Prostate gland (tissue), 2 donors: ENCODE results near the gene TNXB. TPM values are rescaled to one million over a fixed set of nuclear protein-coding genes. Genes with fewer than 3 reads are reported as not detected.

Experiments used
- DNase-seq: peaks from one replicate; pipeline ENCODE4 v3.0.0-alpha.2; 2019; ENCODE audit warnings: low spot score
- H3K27ac ChIP-seq, 2 donors: fragments of 200-600 bp; sonication (generic); 2 replicates each; pipeline ENCODE4 v1.5.1; 2017 to 2019
- H3K27me3 ChIP-seq: fragments of 200-600 bp; sonication (generic); replicated peaks from 2 replicates; pipeline ENCODE4 v1.5.1; 2019; ENCODE audit not compliant: insufficient read depth
- H3K36me3 ChIP-seq, 2 donors: fragments of 200-600 bp; sonication (generic); 1 replicate in 1 of 2; 2 replicates in 1 of 2; pipeline versions ENCODE4 v1.5.1 to v1.8.1; 2017 to 2019
- H3K4me1 ChIP-seq: fragments of 200-600 bp; sonication (generic); replicated peaks from 2 replicates; pipeline ENCODE4 v1.5.1; 2019
- H3K4me3 ChIP-seq, 2 donors: fragments of 200-600 bp; sonication (generic); 2 replicates each; pipeline ENCODE4 v1.5.1; 2017 to 2019
- H3K9me3 ChIP-seq: fragments of 200-600 bp; sonication (generic); 2 replicates; pipeline ENCODE4 v1.5.1; 2017
- CTCF ChIP-seq, 4 experiments: fragments of 200-600 bp in 2 of 4; fragments of 450-650 bp in 2 of 4; sonication (generic) in 2 of 4; IDR thresholded peaks; 1 replicate in 3 of 4; 2 replicates in 1 of 4; pipeline ENCODE4 v1.5.1; 2016 to 2019; ENCODE audit warnings: antibody characterized with exemption in 4 of 4, mild to moderate bottlenecking in 2 of 4, moderate library complexity in 2 of 4
- POLR2A ChIP-seq: fragments of 450-650 bp; IDR thresholded peaks from one replicate; pipeline ENCODE4 v1.6.1; 2016; ENCODE audit warnings: antibody characterized with exemption, mild to moderate bottlenecking
- POLR2AphosphoS5 ChIP-seq: sonication (generic); formaldehyde crosslinking; IDR thresholded peaks from one replicate; pipeline ENCODE4 v1.6.1; 2017; ENCODE audit warnings: antibody characterized with exemption
- WGBS: methylation state at CpG from one replicate; pipeline ENCODE4 v1.1.5; 2018; 5-methylcytosine and 5-hydroxymethylcytosine counted together
- intact Hi-C: fragments of 100-400 bp; cut with DNase I; formaldehyde crosslinking; loops from one replicate; pipeline ENCODE4 v1.14.2; 2022
- total RNA-seq, 2 donors: library from RNA; depleted of rRNA; stranded (reverse); fragments of >200 nt; gene quantifications; one replicate each; pipeline ENCODE4 v1.1.0, GENCODE V29; 2016

The TNXB gene
- total RNA-seq, 2 donors from 2014 or later = 18.5 to 29.1 TPM

DNA sequence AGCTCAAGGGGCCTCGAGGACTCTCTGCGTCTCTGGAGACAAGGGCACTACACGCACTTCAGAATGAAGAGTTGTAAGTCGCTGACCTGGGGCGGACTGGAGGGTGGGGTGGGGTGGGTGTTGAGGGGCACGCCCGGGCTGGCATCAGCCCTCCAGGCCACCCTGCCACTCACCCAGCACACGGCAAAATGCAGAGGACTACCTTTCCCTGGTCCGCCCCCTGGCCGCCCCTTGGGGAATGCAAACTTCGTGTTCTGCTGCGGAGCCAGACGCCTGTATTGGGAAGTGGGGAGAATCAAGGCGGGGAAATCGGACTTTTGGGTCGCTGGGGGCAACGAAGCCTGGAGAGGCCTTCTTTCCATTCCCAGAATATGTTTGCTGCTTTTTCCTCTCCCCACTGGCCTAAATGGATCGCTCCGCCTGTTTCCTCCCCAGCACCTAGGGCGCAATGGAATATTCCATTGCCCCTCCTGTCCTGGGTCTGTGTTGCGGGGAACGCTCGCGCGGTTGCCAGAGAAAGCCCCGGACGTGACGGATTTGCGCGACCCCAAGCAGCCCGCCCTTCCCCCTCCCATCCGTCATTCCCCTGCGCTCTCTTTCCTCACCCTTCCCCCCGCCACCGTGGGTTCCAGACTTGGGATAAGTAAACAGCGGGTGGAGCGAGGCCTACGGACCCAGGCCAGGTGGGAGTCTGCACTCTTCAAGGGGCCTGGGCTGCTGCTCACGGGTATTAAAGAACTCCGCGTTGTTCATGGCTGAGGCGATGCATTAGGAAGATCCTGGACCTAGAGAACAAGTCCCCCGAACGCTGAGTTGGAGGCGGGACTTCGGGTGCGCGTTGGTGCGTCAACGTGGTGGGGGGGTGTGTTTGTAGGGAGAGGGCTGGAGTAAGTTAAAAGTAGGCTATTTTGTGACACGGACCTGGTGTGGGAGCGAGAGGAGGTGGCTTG is 44.7 kb upstream of the TNXB start, which contains the start of gene PPT2:
Gene PPT2 (plus strand): TSS at position 578 of the 950 bp plus-strand sequence. CDS start 454 bp downstream, outside the sequence.
- Histone ChIP-seq H3K27me3 (no peaks in the 10 kb centered on the region), H3K36me3 (peaks cover 0 to 5% of the 10 kb centered on the region in 2 donors), H3K4me3 (peak within 1 kb of the TSS; percentile 53 to 61), H3K4me1 (peaks cover 14% of the 10 kb centered on the region), H3K27ac (peak within 1 kb of the TSS; percentile 88 to 89), H3K9me3 (no peaks in the 10 kb centered on the region)
- peak; percentile 80 for DNase-seq
- TF ChIP-seq POLR2AphosphoS5 (peak; percentile 88), CTCF (IDR thresholded peaks at IDR 0.05) (peak in 3 of 4 experiments; percentile 10 to 38 (median 28)), POLR2A (peak; percentile 39)
- intact Hi-C loops = loop anchor here (1.0 to 10.0 kb wide), 3 partner anchors 36 to 249 kb away; partner anchors contain the start of gene ZBTB12
- WGBS = under 1% methylated on average over 47 of the region's 52 CpGs

GRCh38 chr6:32152769-32153563 is 43.8 kb upstream of the TNXB start:
- H3K4me3 ChIP-seq = peak overlapping the region; percentile 53 to 61
- H3K9me3 ChIP-seq = no peaks in the 10 kb centered on the region
- WGBS = 12% methylated on average over 35 of the region's 35 CpGs
- no peak for DNase-seq
- H3K4me1 ChIP-seq = peaks cover 14% of the 10 kb centered on the region
- TF ChIP-seq POLR2AphosphoS5 = no peak
- no peak for TF ChIP-seq POLR2A
- intact Hi-C loops = loop anchor here (10.0 kb wide), 2 partner anchors 188 to 248 kb away; partner anchors contain the start of gene ZBTB12
- no peaks in the 10 kb centered on the region for H3K27me3 ChIP-seq
- H3K36me3 ChIP-seq = peaks cover 0 to 5% of the 10 kb centered on the region in 2 donors
- H3K27ac ChIP-seq = peak overlapping the region; percentile 88 to 89

- Histone ChIP-seq H3K9me3 (no peaks in the 10 kb centered on the region), H3K36me3 (no peaks in the 10 kb centered on the region), H3K4me3 (peak within 1 kb of the TSS; percentile 53 to 61), H3K4me1 (peaks cover 14% of the 10 kb centered on the region), H3K27ac (peak within 1 kb of the TSS; percentile 88 to 89), H3K27me3 (no peaks in the 10 kb centered on the region)
- no peak for DNase-seq
- no peak for TF ChIP-seq POLR2AphosphoS5
- no peak for TF ChIP-seq CTCF (IDR thresholded peaks at IDR 0.05)
- no peak for TF ChIP-seq POLR2A
- intact Hi-C loops = loop anchor here (2.0 to 10.0 kb wide), 3 partner anchors 21 to 247 kb away; partner anchors contain the start of genes FKBPL and ZBTB12
- WGBS = 11% methylated on average over 23 of the region's 24 CpGs
These were observed 43.0 kb upstream of the TNXB start, which contains the start of gene PRRT1 for GRCh38 chr6:32151863-32152768. Gene PRRT1, minus strand, starts transcription at chr6:32151939. Its CDS starts 112 bp downstream, at chr6:32151827.

- Histone ChIP-seq H3K36me3 (no peaks in the 10 kb centered on the region), H3K9me3 (no peaks in the 10 kb centered on the region), H3K4me1 (peaks cover 14% of the 10 kb centered on the region), H3K27ac (peak overlapping the region; percentile 88 to 89), H3K4me3 (peak overlapping the region; percentile 20 to 27), H3K27me3 (no peaks in the 10 kb centered on the region)
- DNase-seq = no peak
- intact Hi-C loops = loop anchor here (2.0 to 10.0 kb wide), 3 partner anchors 21 to 247 kb away; partner anchors contain the start of genes FKBPL and ZBTB12
- whole genome bisulfite sequencing = 25% methylated on average over 8 of the region's 8 CpGs
- no peak for TF ChIP-seq POLR2A
- no peak for TF ChIP-seq CTCF (IDR thresholded peaks at IDR 0.05)
These were observed 42.2 kb upstream of the TNXB start for GRCh38 chr6:32151181-32151862.
